Liver (tissue), 9 donors: ENCODE data around the gene ATG16L1. TPM values are rescaled to one million over a fixed set of nuclear protein-coding genes. Genes with fewer than 3 reads are reported as not detected.

Source experiments
- DNase-seq: peaks from one replicate; pipeline ENCODE4 v3.0.0-alpha.2; 2017; ENCODE audit warnings: low spot score
- H3K27ac ChIP-seq, 2 donors: one replicate each; pipeline ENCODE4 v1.7.0; 2013; ENCODE audit warnings: inconsistent platforms in 2 of 2, low read length in 2 of 2, control low read depth in 1 of 2, low read depth in 1 of 2, mild to moderate bottlenecking in 1 of 2
- H3K27me3 ChIP-seq, 4 donors: one replicate each; pipeline versions ENCODE4 v1.6.1 to v1.7.0; 2013; ENCODE audit warnings: low read length in 3 of 4, inconsistent platforms in 1 of 4, mild to moderate bottlenecking in 1 of 4, moderate library complexity in 1 of 4; ENCODE audit not compliant: control insufficient read depth in 4 of 4, insufficient read depth in 4 of 4
- H3K36me3 ChIP-seq, 4 donors: one replicate each; pipeline versions ENCODE4 v1.6.1 to v1.7.0; 2013; ENCODE audit warnings: low read length in 3 of 4, mild to moderate bottlenecking in 3 of 4, low read depth in 1 of 4, moderate library complexity in 1 of 4; ENCODE audit not compliant: control insufficient read depth in 4 of 4, insufficient read depth in 3 of 4
- H3K4me1 ChIP-seq, 4 donors: one replicate each; pipeline versions ENCODE4 v1.6.1 to v1.7.0; 2013; ENCODE audit warnings: low read length in 3 of 4, mild to moderate bottlenecking in 3 of 4, moderate library complexity in 1 of 4; ENCODE audit not compliant: control insufficient read depth in 4 of 4, insufficient read depth in 4 of 4
- H3K4me3 ChIP-seq, 3 donors: one replicate each; pipeline versions ENCODE4 v1.6.1 to v1.7.0; 2013; ENCODE audit warnings: low read length in 3 of 3, control low read depth in 1 of 3, low read depth in 1 of 3, mild to moderate bottlenecking in 1 of 3
- H3K9ac ChIP-seq, 2 donors: one replicate each; pipeline ENCODE4 v1.7.0; 2013; ENCODE audit warnings: low read length in 2 of 2, mild to moderate bottlenecking in 2 of 2, moderate library complexity in 2 of 2, control low read depth in 1 of 2, low read depth in 1 of 2
- H3K9me3 ChIP-seq, 4 donors: one replicate each; pipeline versions ENCODE4 v1.6.1 to v1.7.0; 2013; ENCODE audit warnings: low read length in 3 of 4; ENCODE audit not compliant: control insufficient read depth in 4 of 4
- EGR1 ChIP-seq, 2 donors: IDR thresholded peaks; 2 replicates each; pipeline ENCODE4 v1.6.1; 2016 to 2018; ENCODE audit warnings: antibody characterized with exemption in 2 of 2, low read depth in 2 of 2
- FOXA1 ChIP-seq: IDR thresholded peaks from 2 replicates; pipeline ENCODE4 v1.6.1; 2016; ENCODE audit warnings: antibody characterized with exemption
- FOXA2 ChIP-seq: IDR thresholded peaks from 2 replicates; pipeline ENCODE4 v1.6.1; 2016; ENCODE audit warnings: antibody characterized with exemption
- HNF4A ChIP-seq, 2 donors: conservative IDR thresholded peaks; 2 replicates each; pipeline ENCODE4 v1.6.1; 2016; ENCODE audit warnings: antibody characterized with exemption in 2 of 2, mild to moderate bottlenecking in 2 of 2
- HNF4G ChIP-seq: IDR thresholded peaks from 2 replicates; pipeline ENCODE4 v1.6.1; 2016; ENCODE audit warnings: antibody characterized with exemption
- JUND ChIP-seq, 2 donors: IDR thresholded peaks; 2 replicates each; pipeline ENCODE4 v1.6.1; 2016; ENCODE audit warnings: antibody characterized with exemption in 2 of 2
- NR2F2 ChIP-seq: IDR thresholded peaks from 2 replicates; pipeline ENCODE4 v1.6.1; 2016; ENCODE audit warnings: antibody characterized with exemption
- RAD21 ChIP-seq, 2 donors: IDR thresholded peaks; 2 replicates each; pipeline ENCODE4 v1.6.1; 2016; ENCODE audit warnings: antibody characterized with exemption in 2 of 2, mild to moderate bottlenecking in 2 of 2
- RXRA ChIP-seq, 2 donors: IDR thresholded peaks; 2 replicates each; pipeline ENCODE4 v1.6.1; 2017 to 2018; ENCODE audit warnings: antibody characterized with exemption in 2 of 2, mild to moderate bottlenecking in 1 of 2
- SP1 ChIP-seq: IDR thresholded peaks from 2 replicates; pipeline ENCODE4 v1.6.1; 2018; ENCODE audit warnings: antibody characterized with exemption, mild to moderate bottlenecking
- YY1 ChIP-seq: IDR thresholded peaks from 2 replicates; pipeline ENCODE4 v1.6.1; 2016; ENCODE audit warnings: antibody characterized with exemption, mild to moderate bottlenecking
- WGBS: extraction: QIAGEN DNeasy Blood & Tissue Kit; methylation state at CpG from one replicate; pipeline ENCODE4 v1.1.7; 2013; 5-methylcytosine and 5-hydroxymethylcytosine counted together
- polyA plus RNA-seq, 2 donors: library from polyadenylated mRNA; stranded (reverse) in 1 of 2; unstranded in 1 of 2; fragments of 200-250 nt in 1 of 2; fragments of >200 nt in 1 of 2; fragmentation: Nextera tagmentation in 1 of 2; extraction: Ambion mirVana in 1 of 2; gene quantifications; one replicate each; pipeline versions ENCODE4 v1.2.1 to v1.2.3, GENCODE V29; 2013 to 2015
- total RNA-seq, 2 donors: library from RNA; depleted of rRNA; stranded (reverse); fragments of >200 nt; gene quantifications; one replicate each; pipeline ENCODE4 v1.2.3, GENCODE V29; 2014
- TF ChIP-seq, protein P1 (sequence below): IDR thresholded peaks from 2 replicates; pipeline ENCODE4 v1.6.1; 2016; ENCODE audit warnings: antibody characterized with exemption
- TF ChIP-seq, protein P2 (sequence below): IDR thresholded peaks from 2 replicates; pipeline ENCODE4 v1.6.1; 2016; ENCODE audit warnings: antibody characterized with exemption
- TF ChIP-seq, protein P3 (sequence below): IDR thresholded peaks from 2 replicates; pipeline ENCODE4 v1.6.1; 2016; ENCODE audit warnings: antibody characterized with exemption
- TF ChIP-seq, protein P4 (sequence below): fragments of 150-350 bp; IDR thresholded peaks from 2 replicates; pipeline ENCODE4 v1.5.1; 2017; ENCODE audit warnings: improper control_type of control experiment, low read depth, low read length; ENCODE audit not compliant: missing input control
- TF ChIP-seq, protein P5 (sequence below): IDR thresholded peaks from 2 replicates; pipeline ENCODE4 v1.6.1; 2016; ENCODE audit warnings: antibody characterized with exemption, mild to moderate bottlenecking
- donor health status: healthy.
- donor health status: healthy.
- donor health status: healthy.
- donor health status: healthy.
- donor health status: healthy.

ATG16L1 gene
- total and polyA plus RNA-seq, 4 donors = 6.4 to 22.8 (median 15.7) TPM

DNA sequence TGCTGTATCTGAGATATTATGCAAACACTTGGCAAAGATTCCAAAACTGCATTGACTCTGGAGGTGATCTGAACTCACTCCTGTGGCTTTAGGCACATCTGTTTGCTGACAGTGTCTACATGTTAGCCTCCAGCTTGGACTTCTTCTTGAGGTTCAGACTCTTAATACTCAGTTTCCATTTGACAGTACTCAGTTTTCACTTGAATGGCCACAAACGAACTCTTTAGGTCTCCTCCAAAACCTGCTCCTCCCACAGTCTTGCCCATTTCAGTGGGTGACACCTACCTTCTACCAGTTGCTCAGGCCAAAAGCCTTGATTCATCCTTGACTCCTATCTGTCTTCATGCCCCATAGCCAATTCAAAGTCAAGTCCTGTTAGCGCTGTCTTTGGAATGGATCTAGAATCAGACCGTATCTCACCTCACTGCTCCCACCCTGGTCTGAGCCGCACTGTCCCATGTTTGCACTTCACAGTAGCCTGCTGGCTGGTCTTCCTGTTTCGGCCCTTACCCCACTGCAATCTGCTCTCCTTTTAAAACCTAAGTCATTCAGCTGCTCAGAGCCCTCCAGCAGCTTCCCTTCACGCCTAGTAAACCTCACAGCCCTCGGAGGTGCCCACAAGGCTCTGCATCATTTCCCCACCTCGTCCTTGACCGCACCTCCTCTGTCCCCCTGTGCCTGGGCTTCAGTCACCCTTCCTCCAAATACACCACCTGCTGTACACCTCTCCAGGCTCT, 10.5 kb downstream of the ATG16L1 start (continued):
- TF ChIP-seq, protein P1, sequence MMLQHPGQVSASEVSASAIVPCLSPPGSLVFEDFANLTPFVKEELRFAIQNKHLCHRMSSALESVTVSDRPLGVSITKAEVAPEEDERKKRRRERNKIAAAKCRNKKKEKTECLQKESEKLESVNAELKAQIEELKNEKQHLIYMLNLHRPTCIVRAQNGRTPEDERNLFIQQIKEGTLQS = no peak
- TF ChIP-seq JUND (IDR thresholded peaks at IDR 0.05) = no peak
- TF ChIP-seq, protein P2, sequence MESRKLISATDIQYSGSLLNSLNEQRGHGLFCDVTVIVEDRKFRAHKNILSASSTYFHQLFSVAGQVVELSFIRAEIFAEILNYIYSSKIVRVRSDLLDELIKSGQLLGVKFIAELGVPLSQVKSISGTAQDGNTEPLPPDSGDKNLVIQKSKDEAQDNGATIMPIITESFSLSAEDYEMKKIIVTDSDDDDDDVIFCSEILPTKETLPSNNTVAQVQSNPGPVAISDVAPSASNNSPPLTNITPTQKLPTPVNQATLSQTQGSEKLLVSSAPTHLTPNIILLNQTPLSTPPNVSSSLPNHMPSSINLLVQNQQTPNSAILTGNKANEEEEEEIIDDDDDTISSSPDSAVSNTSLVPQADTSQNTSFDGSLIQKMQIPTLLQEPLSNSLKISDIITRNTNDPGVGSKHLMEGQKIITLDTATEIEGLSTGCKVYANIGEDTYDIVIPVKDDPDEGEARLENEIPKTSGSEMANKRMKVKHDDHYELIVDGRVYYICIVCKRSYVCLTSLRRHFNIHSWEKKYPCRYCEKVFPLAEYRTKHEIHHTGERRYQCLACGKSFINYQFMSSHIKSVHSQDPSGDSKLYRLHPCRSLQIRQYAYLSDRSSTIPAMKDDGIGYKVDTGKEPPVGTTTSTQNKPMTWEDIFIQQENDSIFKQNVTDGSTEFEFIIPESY = no peak
- no peak for TF ChIP-seq RAD21 (IDR thresholded peaks at IDR 0.05)
- TF ChIP-seq, protein P3, sequence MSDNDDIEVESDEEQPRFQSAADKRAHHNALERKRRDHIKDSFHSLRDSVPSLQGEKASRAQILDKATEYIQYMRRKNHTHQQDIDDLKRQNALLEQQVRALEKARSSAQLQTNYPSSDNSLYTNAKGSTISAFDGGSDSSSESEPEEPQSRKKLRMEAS = no peak
- no peak for TF ChIP-seq FOXA1

DNA sequence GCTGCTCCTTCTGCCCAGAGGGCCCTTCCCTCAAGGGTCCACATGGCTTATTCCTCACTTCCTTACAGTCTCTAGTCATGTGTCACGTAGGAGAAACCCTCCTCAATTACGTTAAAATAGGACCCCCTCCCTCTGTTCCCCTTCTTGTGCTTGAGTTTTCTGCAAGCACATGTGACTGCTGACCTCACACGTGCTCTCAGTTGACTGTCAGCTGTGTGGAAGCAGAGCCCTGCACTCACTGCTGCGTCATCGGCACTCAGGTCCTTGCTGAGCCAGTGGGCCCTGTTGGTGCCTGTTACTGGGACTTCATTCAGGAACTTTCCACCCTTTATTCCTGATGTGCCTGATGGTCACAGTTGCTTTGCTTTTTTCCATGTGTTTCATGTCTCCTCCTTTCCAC, 11.1 kb downstream of the ATG16L1 start:
- TF ChIP-seq RAD21 (IDR thresholded peaks at IDR 0.05) (no peak), NR2F2 (no peak), JUND (IDR thresholded peaks at IDR 0.05) (no peak), FOXA2 (no peak), SP1 (no peak), RXRA (IDR thresholded peaks at IDR 0.05) (no peak)
- TF ChIP-seq, protein P2 = no peak
- TF ChIP-seq, protein P1 = no peak
- TF ChIP-seq, protein P4, sequence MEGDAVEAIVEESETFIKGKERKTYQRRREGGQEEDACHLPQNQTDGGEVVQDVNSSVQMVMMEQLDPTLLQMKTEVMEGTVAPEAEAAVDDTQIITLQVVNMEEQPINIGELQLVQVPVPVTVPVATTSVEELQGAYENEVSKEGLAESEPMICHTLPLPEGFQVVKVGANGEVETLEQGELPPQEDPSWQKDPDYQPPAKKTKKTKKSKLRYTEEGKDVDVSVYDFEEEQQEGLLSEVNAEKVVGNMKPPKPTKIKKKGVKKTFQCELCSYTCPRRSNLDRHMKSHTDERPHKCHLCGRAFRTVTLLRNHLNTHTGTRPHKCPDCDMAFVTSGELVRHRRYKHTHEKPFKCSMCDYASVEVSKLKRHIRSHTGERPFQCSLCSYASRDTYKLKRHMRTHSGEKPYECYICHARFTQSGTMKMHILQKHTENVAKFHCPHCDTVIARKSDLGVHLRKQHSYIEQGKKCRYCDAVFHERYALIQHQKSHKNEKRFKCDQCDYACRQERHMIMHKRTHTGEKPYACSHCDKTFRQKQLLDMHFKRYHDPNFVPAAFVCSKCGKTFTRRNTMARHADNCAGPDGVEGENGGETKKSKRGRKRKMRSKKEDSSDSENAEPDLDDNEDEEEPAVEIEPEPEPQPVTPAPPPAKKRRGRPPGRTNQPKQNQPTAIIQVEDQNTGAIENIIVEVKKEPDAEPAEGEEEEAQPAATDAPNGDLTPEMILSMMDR = no peak

DNA sequence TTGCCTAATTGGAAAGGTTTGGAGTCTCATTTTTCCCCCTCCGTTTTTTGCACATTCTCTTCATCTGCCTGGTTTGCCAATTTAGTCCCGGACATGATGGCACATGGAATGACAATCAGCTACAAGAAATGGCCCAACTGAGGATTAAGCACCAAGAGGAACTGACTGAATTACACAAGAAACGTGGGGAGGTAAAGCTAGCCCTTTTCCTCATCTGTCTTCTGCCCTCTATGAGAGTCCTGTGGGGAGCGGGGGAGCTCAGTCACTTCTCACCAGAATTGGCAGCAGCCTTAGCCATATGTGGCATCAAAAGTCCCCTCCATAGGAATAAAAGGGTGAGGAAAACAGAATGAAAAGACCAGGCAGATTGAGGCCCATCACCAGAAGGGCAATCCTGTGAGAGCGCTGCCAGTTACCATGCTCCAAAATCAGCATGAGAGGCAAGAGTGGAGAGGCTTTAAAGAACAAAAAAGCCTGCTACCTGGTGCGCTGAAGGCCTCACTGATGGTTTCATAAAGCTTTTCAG, 11.6 kb downstream of the ATG16L1 start:
- 95% methylated on average over 6 of the region's 6 CpGs for WGBS
- Histone ChIP-seq H3K36me3 (peaks cover 8 to 75% (median 66%) of the 10 kb centered on the region in 4 donors), H3K9ac (no peak overlapping the region)
- no peak for TF ChIP-seq HNF4A (conservative IDR thresholded peaks at IDR 0.05)
- TF ChIP-seq, protein P3 = no peak
- TF ChIP-seq, protein P5, sequence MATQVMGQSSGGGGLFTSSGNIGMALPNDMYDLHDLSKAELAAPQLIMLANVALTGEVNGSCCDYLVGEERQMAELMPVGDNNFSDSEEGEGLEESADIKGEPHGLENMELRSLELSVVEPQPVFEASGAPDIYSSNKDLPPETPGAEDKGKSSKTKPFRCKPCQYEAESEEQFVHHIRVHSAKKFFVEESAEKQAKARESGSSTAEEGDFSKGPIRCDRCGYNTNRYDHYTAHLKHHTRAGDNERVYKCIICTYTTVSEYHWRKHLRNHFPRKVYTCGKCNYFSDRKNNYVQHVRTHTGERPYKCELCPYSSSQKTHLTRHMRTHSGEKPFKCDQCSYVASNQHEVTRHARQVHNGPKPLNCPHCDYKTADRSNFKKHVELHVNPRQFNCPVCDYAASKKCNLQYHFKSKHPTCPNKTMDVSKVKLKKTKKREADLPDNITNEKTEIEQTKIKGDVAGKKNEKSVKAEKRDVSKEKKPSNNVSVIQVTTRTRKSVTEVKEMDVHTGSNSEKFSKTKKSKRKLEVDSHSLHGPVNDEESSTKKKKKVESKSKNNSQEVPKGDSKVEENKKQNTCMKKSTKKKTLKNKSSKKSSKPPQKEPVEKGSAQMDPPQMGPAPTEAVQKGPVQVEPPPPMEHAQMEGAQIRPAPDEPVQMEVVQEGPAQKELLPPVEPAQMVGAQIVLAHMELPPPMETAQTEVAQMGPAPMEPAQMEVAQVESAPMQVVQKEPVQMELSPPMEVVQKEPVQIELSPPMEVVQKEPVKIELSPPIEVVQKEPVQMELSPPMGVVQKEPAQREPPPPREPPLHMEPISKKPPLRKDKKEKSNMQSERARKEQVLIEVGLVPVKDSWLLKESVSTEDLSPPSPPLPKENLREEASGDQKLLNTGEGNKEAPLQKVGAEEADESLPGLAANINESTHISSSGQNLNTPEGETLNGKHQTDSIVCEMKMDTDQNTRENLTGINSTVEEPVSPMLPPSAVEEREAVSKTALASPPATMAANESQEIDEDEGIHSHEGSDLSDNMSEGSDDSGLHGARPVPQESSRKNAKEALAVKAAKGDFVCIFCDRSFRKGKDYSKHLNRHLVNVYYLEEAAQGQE = no peak
- no peak for TF ChIP-seq SP1
- TF ChIP-seq HNF4G = no peak
- TF ChIP-seq YY1 = no peak
- no peak for TF ChIP-seq EGR1 (IDR thresholded peaks at IDR 0.05; ENCODE audit: low read depth in 2 of 2)
- no peak for TF ChIP-seq FOXA2
- TF ChIP-seq NR2F2 = no peak
- no peak for TF ChIP-seq JUND (IDR thresholded peaks at IDR 0.05)
- TF ChIP-seq RAD21 (IDR thresholded peaks at IDR 0.05) = no peak

More for the DNA sequence above, 11.1 kb downstream of the ATG16L1 start:
- H3K9ac ChIP-seq = no peak overlapping the region
- peaks cover 0 to 10% (median 0%) of the 10 kb centered on the region in 4 donors for H3K4me1 ChIP-seq
- H3K27me3 ChIP-seq = no peaks in the 10 kb centered on the region
- H3K4me3 ChIP-seq = no peak overlapping the region
- H3K9me3 ChIP-seq = no peaks in the 10 kb centered on the region
- no peak for DNase-seq
- 89% methylated on average over 5 of the region's 5 CpGs for WGBS
- H3K36me3 ChIP-seq = peaks cover 8 to 71% (median 66%) of the 10 kb centered on the region in 4 donors
- no peak overlapping the region for H3K27ac ChIP-seq

More for the DNA sequence above, 11.6 kb downstream of the ATG16L1 start:
- no peak for DNase-seq
- Histone ChIP-seq H3K4me1 (peaks cover 0 to 10% (median 0%) of the 10 kb centered on the region in 4 donors), H3K27ac (no peak overlapping the region), H3K27me3 (no peaks in the 10 kb centered on the region), H3K4me3 (no peak overlapping the region), H3K9me3 (no peaks in the 10 kb centered on the region)
